ENCODE measurements around the gene HAUS2.
"Not testable (repeated sequence)": the region's sequence is repeated elsewhere in the genome, so short reads cannot be mapped to it uniquely, and the experiment has no call there.

Gene HAUS2

DNA sequence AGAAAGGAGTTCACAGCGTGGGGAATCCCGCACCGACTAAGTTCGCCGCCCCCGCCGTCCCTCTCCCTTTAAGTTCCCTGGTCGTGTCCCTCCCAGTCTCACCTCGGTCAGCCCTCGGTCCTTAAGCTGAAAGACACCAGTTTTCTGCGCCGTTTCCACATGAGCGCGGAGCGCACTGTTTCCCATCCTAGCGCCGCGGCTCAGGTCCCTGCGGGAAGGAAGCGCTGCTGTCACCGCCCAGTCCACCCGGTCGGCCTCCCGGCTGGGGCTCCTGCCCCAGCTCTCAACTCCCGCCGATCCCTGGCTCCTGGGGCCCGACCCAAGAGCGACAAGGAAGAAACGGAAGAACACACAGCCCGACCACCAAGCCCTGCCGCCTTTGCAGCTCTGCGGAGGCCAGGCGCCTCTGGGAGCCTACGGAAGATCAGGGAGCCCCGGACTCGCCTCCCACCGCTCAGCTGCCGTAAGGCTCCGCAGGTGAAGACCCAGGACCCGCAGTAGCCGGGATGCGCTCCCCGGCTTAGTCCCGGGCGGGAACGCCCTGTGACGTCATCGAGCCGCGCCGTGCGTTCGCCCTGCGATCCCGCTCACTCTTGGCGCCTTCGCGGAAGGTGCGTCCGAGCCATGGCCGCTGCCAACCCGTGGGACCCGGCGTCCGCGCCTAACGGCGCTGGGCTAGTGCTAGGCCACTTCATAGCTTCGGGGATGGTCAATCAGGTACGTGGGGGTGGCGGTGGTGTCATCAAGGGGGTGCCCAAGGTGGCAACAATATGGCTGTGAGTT, at the start of gene HAUS2, which contains the start of gene LRRC57:
Gene HAUS2, plus strand, starts transcription at position 590 of the 783 bp plus-strand sequence. Its CDS starts 35 bp downstream, at position 625.
Gene LRRC57, minus strand, starts transcription at position 545 of the 783 bp plus-strand sequence. Its CDS starts 359 bp downstream, at position 186.
- DNase-seq (ENCODE audit: low read depth in 3 of 3) = peak; percentile 72 to 82 (median 79)

DNA sequence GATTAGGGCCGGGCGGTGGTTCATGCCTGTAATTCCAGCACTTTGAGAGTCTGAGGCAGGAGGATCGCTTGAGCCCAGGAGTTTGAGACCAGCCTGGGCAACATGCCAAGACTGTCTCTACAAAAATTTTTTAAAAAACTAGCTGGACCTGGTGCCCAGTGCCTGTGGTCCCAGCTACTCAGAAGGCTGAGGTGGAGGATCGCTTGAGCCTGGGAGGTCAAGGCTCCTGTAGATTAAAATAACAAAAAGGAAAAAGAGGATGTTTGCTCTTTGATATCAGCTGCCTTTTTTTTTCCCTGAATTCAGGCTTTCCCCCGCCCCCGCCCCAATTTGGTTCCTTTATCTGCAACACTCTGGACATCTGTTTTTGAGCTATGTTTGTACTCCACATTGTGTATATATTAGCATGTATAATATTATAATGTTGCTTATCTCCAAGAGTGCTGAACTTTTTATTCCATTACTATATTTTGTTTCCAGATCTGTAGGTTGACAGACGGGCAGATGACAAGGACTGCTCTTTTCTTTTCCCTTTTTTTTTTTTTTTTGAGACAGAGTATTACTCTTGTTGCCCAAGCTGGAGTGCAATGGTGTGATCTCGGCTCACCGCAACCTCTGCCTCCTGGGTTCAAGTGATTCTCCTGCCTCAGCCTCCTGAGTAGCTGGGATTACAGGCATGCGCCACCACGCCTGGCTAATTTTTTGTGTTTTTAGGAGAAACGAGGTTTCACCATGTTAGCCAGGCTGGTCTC, 48.6 kb upstream of the HAUS2 start:
- no peak for DNase-seq (ENCODE audit: low read depth in 3 of 3)

DNA sequence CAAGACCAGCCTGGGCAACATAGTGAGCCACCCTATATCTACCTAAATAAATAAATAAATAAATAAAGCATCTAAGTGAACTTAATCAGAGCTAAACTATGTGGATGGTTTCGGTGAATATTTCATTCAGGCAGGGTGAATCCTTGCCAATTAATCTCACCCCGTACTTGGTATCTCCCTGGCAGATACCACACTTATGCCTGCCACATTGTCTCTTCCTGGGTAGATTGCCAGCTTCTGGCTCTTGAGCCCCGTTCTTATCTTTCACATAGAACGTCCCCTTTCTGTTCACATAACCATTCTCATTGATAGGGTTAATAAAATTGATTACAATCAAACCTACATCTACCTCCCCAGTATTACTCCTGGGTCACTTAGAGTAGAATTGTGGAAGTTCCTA, 46.2 kb upstream of the HAUS2 start:
- no peak for DNase-seq (ENCODE audit: low read depth in 3 of 3)

DNA sequence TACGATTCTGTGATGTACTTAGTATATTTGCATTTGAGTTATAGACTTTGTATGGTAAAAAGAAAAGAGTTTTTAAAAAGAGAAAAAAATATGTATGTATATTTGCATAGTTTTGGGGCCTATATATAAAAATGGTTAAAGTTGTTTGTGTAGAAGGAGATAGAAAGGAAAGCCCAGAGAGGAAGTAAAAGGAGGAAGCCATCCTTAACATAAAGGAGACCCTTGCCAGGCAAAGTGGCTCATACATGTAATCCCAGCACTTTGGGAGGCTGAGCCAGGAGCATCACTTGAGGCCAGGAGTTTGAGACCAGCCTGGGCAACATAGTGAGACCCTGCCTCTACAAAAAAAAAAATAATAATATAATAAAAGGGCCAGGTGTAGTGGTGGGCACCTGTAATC, 44.8 kb upstream of the HAUS2 start:
- no peak for DNase-seq (ENCODE audit: low read depth in 3 of 3)

DNA sequence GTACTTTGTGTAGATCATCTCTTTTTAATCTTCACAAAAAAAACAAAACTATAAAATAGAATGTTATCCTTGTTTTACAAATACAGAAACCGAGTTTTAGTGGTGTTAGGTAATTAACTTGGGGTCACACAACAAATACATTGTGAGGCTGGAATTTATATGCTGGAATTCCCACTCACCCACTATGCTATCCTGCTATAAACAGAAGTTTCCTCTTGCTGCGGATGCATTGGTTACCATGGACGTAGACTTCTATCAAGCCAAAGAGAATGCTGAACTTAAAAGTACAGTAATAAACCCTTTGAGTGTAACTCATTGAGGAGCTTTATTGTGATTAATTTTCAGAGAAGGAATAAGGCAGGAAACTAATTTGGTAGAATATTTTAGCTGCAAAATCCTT, 44.0 kb upstream of the HAUS2 start:
- no peak for DNase-seq (ENCODE audit: low read depth in 3 of 3)

DNA sequence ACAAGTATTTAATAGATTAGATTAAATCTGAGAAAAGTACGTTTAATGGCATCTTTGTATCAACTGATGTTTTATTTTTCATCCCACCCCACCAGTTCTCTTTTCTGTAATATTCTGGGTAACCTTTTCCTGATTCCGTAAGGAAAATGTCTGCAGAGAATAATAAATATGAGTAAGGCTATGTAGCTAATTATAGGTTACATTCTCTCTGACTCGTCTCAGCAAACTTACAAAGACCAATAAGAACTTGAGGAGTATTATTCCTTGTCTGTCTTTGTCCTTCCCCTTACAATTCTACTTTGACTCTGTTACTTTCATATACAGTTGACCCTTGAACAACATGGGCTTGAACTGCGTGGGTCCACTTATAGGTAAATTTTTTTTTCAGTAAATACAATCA, 41.1 kb upstream of the HAUS2 start:
- DNase-seq (ENCODE audit: low read depth in 3 of 3) = no peak

DNA sequence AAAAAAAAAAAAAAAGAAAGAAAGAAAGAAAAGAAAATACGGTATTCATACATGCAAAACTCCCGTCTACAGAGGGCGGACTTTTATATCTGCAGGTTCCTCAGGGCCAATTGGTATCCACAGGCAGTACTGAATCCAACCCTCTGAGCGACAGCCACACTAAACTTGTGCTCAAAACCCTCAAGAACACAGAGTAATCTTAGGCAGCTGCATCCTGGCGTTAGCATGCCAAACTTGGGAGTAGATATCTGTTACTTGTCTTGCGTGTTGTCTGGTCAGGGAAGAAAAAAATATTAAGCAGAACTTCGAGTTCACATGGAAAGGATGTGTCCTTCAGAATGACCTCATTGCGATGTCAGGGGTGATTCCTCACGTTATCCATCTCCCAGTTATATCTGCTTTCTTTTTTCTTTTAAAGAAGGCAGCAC, 40.4 kb upstream of the HAUS2 start:
- DNase-seq (ENCODE audit: low read depth in 3 of 3) = no peak

DNA sequence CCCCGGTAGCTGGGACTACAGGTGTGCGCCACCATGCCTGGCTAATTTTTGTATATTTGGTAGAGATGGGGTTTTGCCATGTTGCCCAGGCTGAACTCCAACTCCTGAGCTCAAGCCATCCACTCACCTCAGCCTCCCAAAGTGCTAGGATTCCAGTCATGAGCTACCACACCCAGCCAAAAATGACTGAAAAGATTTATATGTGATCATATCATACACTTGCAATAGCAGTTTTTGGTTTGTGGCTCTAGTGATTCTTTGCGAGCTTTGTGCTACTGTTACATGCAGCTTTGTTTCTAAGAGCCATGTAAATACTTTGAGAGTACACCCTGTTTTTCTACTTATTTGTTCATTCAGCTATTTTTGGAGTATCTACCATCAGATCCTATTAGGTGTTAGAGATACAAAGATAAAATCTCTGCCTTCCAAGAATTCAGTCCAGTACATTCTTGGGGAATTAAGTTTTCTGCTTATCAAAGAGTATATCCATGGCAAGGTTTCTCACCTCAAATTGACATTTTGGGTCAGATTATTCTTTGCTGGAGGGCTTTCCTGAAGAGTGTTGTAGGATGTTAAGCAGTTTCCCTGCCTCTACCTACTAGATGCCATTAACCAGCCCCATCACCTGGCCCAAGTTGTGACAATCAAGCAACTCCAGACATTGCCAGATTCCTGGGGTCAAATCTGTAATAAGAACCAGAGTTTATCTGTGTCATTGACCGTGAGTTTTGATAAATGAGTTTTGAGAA, 38.2 kb upstream of the HAUS2 start:
- no peak for DNase-seq (ENCODE audit: low read depth in 3 of 3)

DNA sequence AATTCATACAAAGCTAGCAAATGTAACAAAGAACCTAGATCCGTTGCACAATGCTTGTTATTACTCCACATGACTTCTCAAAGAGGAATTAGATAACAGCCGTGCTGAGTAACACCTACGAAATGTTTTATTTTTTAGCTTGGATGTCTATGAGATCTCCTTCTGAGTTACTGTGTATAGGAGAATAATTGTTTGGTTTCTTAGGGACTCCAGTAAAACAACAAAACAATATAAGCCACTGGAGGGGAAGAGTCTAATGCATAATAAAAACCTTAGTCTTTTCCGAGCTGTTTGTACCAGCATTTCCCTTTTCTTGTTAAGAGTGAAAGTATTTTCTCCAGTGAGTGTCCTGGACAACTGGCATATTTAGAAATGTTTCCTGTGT, 37.6 kb upstream of the HAUS2 start:
- no peak for DNase-seq (ENCODE audit: low read depth in 3 of 3)

DNA sequence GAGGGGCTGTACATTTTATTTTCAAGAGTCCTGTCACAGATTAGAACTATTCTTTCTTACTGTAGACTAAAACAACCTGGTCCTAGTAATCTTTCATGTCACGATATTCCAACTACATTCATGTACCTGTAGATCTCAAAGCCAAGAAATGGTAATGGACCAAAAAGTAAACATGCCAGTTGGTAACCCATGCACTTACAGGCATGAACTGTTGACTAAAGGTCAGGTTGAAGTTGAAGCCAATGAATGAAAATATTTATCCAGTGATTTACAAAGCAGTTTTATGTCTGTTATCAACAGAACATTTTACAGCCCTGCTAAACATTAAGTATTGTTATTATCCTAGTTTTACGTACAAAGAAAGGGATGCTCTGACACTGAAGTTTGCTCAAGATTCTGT, 25.3 kb upstream of the HAUS2 start:
- no peak for DNase-seq (ENCODE audit: low read depth in 3 of 3)

DNA sequence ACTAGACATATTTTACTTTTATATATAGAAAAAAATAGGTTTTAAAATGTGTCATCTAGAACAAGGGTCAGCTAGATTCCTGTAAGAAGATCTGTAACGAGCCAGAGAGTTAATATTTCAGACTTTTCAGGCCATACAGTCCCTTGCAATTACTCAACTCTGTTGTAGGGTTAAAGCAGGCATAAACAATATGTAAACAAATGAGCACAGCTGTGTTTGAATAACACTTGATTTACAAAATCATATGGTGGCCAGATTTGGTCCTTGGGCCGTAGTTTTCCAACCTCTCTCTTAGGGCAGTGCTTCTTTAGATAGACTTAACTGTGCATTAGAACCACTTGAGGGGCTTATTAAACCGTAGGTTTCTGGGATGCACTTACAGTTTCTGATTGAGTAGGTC, 19.7 kb upstream of the HAUS2 start:
- no peak for DNase-seq (ENCODE audit: low read depth in 3 of 3)

DNA sequence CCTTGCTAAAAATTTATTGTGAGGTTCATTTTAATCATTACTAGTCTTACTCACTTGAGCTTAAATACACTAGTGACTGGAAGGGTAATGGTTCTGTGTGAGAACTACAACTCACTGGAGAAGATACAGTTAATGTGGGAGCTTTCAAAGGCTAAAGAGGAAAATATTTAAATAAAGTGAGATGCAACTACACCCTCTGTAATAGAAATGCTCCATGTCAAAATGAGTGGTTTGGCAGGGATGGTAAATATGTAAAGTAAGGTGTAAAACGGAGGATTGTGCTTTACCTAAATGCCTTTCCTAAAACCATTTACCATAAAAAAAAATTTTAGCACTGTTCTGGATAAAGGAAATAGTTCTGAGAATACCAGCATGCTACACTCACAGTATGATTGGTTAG, 15.4 kb upstream of the HAUS2 start:
- no peak for DNase-seq (ENCODE audit: low read depth in 3 of 3)

DNA sequence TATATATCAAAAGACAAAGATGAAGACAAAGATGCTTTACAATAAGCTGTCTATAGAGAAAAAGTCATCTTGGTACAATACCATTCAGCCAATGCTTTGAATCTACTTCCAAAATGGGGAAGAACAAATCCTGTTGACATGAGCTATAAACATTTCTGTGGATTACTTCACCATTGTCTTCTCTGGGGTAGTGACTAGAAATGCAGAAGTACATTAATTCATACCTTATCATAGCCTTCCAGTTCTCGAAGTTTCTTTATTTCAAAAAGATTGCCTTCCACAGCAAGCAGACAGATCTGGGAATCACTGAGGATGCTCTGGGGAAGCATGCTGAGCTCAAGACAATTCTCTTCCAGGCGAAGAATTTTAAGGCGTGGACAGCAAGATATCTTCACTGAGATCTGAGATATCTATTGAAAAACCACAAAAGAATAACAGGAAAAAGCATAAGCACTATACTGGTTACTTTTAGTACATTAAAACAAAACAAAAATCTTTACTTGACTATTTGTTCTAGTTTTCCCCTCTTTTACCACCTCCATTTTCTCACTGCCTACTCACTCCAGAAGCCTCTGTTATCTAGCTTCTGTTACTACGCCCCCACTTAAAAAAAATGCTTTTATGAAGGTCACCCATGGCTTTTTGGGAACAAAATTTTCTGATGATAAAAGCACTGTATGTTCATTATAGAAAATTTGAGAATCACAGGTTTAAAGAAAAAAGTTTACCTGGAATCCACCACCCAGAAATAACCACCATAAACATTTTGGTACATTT, 3.6 kb upstream of the HAUS2 start:
- no peak for DNase-seq (ENCODE audit: low read depth in 3 of 3)

DNA sequence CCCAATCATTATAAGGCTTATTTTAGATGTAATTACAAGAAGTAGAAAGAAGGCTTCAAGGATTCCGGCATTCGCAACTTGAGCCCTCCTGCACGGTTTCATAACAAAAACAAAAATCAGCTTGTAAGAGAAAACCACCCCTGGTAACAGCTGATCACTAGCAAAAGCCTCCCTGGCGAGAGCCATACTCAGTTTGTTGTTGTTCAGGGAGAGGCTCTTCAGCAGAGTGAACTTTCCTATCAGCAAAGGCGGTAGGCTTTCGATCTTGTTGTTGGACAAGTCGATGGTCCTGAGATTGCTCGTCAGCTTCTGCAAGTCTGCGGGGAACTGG, 755 bp upstream of the HAUS2 start:
- no peak for DNase-seq (ENCODE audit: low read depth in 3 of 3)

DNA sequence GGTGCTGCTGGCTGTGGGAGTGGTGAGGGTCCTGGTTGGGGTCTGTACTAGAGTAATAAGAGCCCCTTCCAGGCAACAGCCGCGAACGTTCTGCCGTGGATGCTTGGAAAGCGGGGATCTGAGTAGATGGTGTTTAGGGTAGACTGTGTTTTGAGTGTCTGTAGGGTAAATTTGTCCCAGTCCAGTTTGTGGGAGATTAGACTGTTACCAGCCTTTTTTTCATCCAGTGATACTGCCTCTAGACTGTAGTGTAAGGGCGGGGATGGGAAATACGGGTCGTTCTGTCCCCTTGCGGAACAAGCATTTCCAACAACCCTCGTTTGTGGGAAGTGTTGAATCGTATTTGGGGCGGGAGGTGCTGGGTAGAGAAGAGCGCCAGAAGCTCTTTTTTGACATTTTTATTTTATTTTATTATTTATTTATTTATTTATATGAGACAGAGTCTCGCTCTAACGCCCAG, 424 bp downstream of the HAUS2 start:
- DNase-seq (ENCODE audit: low read depth in 3 of 3) = no peak

DNA sequence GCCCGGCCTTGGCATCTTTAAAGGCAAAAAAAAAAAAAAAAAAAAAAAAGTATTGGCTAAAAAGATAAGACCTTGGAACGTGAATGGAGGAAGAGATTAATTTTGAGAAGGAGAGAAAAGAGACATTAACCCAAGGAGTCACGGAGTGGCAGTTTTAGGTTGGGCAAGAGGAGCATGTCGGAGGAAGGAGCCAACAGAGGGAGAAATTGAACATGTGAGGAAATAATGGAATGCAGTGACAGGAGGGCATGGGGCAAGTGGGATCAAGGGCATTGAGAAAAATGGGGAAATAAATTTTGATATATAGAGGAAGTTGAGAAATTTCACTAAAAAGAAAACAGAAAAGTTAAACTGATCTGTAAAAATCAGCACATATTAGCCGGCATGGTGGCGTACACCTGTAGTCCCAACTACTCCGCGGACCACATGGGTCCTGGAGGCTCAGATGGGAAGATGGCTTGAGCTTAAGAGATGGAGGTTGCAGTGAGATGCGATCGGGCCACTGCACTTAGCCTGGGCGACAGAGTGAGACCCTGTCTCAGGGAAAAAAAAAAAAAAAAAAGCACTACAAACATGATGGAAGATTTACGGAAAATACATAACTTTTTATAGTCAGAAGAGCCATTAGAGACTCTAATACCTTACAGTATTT, 1.2 kb downstream of the HAUS2 start:
- DNase-seq (ENCODE audit: low read depth in 3 of 3) = no peak

DNA sequence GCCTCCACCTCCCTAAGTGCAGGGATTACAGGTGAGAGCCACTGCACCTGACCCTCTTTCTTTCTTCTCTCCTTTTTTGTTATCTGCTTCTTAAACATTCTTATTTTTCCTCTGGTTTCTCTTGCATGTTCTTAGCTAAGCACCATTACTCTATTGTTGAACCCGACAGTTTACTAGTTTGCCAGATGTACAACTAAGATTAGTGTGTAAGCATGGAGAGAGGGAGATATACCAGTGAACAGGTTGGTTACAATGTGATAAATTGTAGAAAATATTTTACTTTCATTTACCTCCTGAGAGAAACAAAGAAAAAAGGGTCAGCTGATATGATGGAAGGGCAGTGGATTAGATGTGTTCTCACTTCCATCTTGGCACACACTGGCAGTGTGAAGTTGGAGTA, 4.9 kb downstream of the HAUS2 start:
- no peak for DNase-seq (ENCODE audit: low read depth in 3 of 3)

DNA sequence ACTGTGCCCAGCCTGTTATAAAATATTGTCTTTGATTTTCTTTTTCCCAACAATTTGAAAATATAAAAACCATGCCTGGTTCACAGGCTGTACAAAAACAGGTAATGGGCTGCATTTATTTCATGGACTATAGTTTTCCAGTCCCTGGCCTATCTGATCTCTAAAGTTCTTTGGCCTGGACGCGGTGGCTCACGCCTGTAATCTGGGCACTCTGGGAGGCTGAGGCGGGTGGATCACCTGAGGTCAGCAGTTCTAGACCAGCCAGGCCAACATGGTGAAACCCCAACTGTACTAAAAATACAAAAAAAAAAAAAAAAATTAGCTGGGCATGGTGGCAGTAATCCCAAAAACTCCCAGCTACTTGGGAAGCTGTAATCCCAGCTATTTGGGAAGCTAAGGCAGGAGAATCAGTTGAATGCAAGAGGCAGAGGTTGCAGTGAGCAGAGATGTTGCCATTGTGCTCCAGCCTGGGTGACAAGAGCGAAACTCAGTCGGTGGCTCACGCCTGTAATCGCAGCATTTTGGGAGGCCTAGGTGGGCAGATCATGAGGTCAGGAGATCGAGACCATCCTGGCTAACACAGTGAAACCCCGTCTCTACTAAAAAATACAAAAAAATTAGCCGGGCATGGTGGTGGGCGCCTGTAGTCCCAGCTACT, 8.0 kb downstream of the HAUS2 start:
- DNase-seq (ENCODE audit: low read depth in 3 of 3) = not testable (repeated sequence)

DNA sequence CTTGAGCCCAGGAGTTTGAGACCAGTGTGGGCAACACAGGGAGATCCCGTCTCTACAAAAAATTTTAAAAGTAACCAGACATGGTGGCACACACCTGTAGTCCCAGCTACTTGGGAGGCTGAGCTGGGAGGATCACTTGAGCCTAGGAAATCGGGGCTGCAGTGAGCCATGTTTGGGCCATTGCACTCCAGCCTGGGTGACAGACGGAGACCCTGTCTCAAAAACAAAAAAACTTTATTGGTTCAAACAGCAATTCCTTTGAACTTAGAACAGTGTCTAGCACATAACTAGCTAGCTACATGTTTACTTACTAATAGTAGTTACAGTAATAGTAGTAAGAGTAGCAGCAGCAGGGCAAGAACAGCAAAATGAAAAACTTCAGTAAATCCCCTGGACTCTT, 10.1 kb downstream of the HAUS2 start:
- DNase-seq (ENCODE audit: low read depth in 3 of 3) = no peak

DNA sequence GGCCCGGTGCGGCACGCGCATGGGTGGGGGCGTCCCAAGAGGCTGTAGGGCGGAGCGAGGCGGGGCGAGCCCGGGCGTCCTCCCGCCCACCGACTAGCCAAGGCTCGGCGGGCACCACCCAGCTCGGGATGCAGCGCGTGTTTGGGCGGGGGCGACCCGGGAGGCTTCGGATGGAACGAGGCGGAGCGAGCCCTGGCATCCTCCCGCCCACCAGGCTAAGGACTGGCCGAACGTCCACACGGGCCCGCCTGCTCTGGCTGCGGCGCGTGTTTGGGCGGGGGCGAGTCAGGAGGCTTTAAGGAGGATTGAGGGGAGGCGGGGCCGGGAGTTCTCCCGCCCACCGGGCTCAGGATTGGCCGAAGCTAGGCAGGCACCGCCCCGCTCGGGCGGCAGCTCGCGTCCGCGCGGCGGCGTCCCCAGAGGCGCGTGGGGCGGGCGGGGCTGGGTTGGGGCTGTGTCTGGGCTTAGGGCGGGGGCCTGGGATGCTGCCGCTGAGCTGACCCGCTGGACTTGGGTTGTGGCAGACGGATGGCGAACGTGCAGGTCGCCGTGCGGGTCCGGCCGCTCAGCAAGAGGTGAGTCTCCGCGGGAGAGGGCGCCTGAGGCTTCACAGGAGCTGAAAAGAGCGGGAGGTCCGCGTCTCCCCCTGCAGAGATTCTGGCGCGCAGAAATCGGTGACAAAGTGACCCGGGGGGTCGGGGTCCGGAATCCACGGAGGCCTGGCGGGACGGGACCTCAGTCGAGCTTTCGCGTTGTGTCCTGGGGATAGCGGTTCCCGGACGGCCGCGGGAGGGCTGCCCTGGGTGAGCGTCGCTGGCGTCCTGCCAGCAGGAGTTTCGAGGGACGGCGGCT, 26.8 kb downstream of the HAUS2 start, which contains the start of gene STARD9:
Gene STARD9, plus strand, starts transcription at position 419 of the 852 bp plus-strand sequence. Its CDS starts 110 bp downstream, at position 529.
- DNase-seq (ENCODE audit: low read depth in 3 of 3) = peak; percentile 85 to 92 (median 87)

Data from stimulated activated CD4-positive, alpha-beta T cell treated with anti-CD3 and anti-CD28 coated beads, TNF-alpha, amount 100 ng/mL, for 4 hours (primary cell).